Fibroblast of the aortic adventitia (primary cell): ENCODE data around the gene SPATA31E1. TPM values are rescaled to one million over a fixed set of nuclear protein-coding genes. Genes with fewer than 3 reads are reported as not detected.

Experiments used
- DNase-seq: peaks from one replicate; pipeline ENCODE4 v3.0.0-alpha.2; 2010; ENCODE audit warnings: low read depth
- H3K4me3 ChIP-seq: 2 replicates; pipeline ENCODE4 v1.5.1; 2011; ENCODE audit warnings: low read depth, mild to moderate bottlenecking, control low read depth, low read length, moderate library complexity
- total RNA-seq: library from RNA; depleted of rRNA; stranded (reverse); fragments of >200 nt; gene quantifications from 2 replicates; pipeline ENCODE4 v1.2.3, GENCODE V29; 2012; ENCODE audit warnings: low replicate concordance
- TF ChIP-seq, protein P1 (sequence below): IDR thresholded peaks from 2 replicates; pipeline ENCODE4 v1.5.1; 2011; ENCODE audit warnings: mild to moderate bottlenecking, low read length, control low read depth, inconsistent platforms; ENCODE audit not compliant: insufficient read depth

SPATA31E1 gene
- total RNA-seq, 1 donor, result not detected

DNA sequence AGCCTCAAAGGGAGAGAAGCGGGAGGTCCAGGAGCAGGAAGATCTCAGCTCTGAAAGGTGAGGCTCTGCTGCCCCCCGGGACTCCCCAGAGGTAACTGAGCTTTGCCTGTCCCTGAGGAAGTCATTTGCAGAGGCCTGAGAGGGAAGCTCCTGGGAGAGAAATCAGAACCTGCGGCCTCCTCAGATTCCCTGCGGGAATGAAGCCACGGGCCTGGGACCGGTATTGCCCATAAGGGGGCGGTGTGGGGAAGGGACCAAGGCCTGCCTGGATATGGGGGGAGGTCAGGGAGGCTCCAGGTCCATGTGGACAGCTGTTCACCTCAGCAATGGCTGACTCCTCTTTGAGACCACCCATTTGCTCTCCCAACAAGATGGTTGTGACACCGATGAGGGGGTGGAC, 1.3 kb downstream of the SPATA31E1 start:
- no peak overlapping the region for H3K4me3 ChIP-seq
- TF ChIP-seq, protein P1, sequence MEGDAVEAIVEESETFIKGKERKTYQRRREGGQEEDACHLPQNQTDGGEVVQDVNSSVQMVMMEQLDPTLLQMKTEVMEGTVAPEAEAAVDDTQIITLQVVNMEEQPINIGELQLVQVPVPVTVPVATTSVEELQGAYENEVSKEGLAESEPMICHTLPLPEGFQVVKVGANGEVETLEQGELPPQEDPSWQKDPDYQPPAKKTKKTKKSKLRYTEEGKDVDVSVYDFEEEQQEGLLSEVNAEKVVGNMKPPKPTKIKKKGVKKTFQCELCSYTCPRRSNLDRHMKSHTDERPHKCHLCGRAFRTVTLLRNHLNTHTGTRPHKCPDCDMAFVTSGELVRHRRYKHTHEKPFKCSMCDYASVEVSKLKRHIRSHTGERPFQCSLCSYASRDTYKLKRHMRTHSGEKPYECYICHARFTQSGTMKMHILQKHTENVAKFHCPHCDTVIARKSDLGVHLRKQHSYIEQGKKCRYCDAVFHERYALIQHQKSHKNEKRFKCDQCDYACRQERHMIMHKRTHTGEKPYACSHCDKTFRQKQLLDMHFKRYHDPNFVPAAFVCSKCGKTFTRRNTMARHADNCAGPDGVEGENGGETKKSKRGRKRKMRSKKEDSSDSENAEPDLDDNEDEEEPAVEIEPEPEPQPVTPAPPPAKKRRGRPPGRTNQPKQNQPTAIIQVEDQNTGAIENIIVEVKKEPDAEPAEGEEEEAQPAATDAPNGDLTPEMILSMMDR, result no peak
- no peak for DNase-seq

DNA sequence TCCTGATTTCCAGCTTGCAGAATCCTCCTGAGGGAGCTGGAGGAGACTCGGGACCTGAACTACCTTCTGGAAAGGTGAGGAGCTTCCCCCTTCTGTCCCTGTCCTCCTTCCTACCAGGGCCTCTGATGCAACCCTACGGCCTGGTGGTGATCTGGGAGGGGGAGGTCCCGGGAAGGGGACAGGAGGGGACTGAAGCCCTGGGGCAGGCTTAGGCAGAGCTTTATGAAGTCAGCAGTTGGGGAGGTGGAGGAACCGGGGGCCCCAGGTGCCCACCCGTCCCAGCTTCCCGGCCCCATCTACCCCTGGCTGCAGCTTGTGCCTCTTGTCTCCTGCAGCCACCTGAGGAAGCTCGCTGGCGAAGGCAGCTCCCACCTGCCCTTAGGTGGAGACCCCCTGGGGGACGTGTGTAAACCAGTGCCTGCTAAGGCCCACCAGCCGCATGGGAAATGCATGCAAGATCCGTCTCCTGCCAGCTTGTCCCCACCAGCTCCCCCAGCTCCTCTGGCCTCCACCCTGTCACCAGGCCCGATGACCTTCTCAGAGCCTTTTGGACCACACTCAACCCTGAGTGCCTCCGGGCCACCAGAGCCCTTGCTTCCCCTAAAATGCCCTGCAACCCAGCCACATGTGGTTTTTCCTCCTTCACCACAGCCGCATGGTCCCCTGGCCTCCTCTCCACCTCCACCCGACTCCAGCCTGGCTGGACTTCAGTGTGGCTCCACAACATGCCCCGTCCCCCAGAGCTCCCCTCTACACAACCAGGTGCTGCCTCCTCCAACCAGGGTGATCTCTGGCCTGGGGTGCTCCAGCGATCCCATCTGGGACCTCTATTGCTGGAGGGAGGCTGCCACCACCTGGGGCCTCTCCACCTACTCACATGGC, 2.1 kb downstream of the SPATA31E1 start:
- no peak overlapping the region for H3K4me3 ChIP-seq
- TF ChIP-seq, protein P1, result no peak
- no peak for DNase-seq

DNA sequence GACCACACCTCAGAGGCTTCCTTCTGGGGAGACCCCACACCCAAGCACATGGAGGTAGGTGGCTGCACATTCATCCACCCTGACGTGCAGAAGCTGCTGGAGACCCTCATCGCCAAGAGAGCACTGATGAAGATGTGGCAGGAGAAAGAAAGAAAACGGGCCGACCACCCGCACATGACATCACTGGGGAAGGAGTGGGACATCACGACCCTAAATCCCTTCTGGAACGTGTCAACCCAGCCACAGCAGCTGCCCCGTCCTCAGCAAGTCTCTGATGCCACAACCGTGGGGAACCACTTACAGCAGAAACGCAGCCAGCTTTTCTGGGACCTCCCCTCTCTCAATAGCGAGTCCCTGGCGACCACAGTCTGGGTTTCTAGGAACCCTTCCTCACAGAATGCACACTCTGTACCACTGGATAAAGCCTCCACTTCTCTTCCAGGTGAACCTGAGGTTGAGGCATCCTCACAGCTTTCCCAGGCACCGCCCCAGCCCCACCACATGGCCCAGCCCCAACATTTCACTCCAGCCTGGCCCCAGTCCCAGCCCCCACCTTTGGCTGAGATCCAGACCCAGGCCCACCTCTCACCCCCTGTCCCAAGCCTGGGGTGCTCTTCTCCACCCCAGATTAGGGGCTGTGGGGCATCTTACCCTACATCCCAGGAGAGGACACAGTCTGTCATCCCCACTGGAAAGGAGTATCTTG, 3.0 kb downstream of the SPATA31E1 start:
- H3K4me3 ChIP-seq, result no peak overlapping the region
- DNase-seq, result no peak
- TF ChIP-seq, protein P1, result no peak

DNA sequence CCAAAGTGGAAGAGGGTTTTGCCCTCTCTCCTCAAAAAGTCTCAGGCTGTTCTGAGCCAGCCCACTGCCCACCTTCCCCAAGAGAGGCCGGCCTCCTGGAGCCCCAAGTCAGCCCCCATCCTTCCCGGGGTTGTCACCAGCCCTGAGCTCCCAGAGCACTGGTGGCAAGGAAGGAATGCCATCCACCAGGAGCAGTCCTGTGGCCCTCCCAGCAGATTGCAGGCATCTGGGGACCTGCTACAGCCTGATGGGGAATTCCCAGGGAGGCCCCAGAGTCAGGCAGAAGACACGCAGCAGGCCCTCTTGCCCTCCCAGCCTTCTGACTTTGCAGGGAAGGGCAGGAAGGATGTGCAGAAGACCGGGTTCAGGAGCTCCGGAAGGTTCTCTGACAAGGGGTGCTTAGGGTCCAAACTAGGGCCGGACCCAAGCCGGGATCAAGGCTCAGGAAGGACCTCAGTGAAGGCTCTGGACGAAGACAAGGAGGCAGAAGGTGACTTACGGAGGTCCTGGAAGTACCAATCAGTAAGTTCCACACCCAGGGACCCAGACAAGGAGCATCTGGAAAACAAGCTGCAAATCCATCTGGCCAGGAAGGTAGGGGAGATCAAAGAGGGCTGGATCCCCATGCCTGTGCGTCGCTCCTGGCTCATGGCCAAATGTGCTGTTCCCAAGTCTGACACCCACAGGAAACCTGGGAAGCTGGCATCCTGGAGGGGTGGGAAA, 3.7 kb downstream of the SPATA31E1 start:
- TF ChIP-seq, protein P1, result no peak
- DNase-seq, result no peak
- H3K4me3 ChIP-seq, result no peak overlapping the region

DNA sequence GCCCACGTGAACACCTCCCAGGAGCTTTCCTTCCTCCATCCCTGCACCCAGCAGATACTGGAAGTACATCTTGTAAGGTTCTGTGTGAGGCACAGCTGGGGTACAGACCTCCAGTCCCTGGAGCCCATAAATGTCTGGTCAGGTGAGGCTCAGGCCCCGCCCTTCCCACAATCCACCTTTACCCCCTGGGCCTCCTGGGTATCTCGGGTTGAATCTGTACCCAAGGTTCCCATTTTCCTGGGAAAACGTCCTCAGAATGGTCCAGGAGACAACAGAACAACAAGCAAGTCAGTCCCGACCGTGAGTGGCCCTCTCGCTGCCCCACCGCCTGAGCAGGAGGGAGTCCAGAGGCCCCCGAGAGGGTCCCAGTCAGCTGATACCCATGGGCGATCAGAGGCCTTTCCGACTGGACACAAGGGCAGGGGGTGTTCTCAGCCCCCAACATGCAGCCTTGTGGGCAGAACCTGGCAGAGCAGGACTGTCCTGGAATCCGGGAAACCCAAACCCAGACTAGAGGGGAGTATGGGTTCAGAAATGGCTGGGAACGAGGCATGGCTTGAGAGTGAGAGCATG, 4.3 kb downstream of the SPATA31E1 start:
- no peak for DNase-seq
- TF ChIP-seq, protein P1, result no peak

More for the DNA sequence above, 4.3 kb downstream of the SPATA31E1 start:
- no peak overlapping the region for H3K4me3 ChIP-seq
